ENCODE data around the gene STING1. TPM values are rescaled to one million over a fixed set of nuclear protein-coding genes. Genes with fewer than 3 reads are reported as not detected.

The STING1 gene
- total RNA-seq, 1 experiment from 2014 or later = 1.6 TPM

GRCh38 chr5:139475865-139476617 is 6.5 kb downstream of the STING1 start:
- CTCF ChIA-PET = interaction anchor here (1.7 kb wide), 1 partner anchor 53 kb away, joined by 5 read pairs; no protein-coding TSS in a partner anchor
- no peak overlapping the region for H3K27ac Mint-ChIP-seq
- H3K4me1 Mint-ChIP-seq = peaks cover 29% of the 10 kb centered on the region
- H3K36me3 Mint-ChIP-seq = no peaks in the 10 kb centered on the region
- no peak for DNase-seq (ENCODE audit: low spot score)
- H3K9me3 Mint-ChIP-seq = no peaks in the 10 kb centered on the region
- no peak overlapping the region for H3K4me3 Mint-ChIP-seq
- ATAC-seq = no peak
- peaks cover 4% of the 10 kb centered on the region; the same call in 1 of the 2 replicates for H3K27me3 Mint-ChIP-seq (ENCODE audit: low read depth)
- POLR2A ChIA-PET = no interaction called here
- TF ChIP-seq E2F1 (CRISPR knock-in tag; IDR thresholded peaks at IDR 0.05) (no peak), FOXP4 (CRISPR knock-in tag; IDR thresholded peaks at IDR 0.05) (no peak), CDX4 (CRISPR knock-in tag; IDR thresholded peaks at IDR 0.05; ENCODE audit: borderline replicate concordance) (no peak), MYBL2 (CRISPR knock-in tag; IDR thresholded peaks at IDR 0.05) (no peak), ZNF423 (CRISPR knock-in tag; IDR thresholded peaks at IDR 0.05) (no peak), CTCF (IDR thresholded peaks at IDR 0.05) (no peak), USF1 (CRISPR knock-in tag; IDR thresholded peaks at IDR 0.05) (no peak), AR (CRISPR knock-in tag; IDR thresholded peaks at IDR 0.05) (no peak), PRRX2 (CRISPR knock-in tag; IDR thresholded peaks at IDR 0.05) (no peak), PRDM15 (CRISPR knock-in tag; IDR thresholded peaks at IDR 0.05) (no peak), CREB1 (CRISPR knock-in tag; IDR thresholded peaks at IDR 0.05) (no peak), CBFB (CRISPR knock-in tag; IDR thresholded peaks at IDR 0.05; ENCODE audit: low read depth) (no peak), ERG (CRISPR knock-in tag; IDR thresholded peaks at IDR 0.05) (no peak), EMX1 (CRISPR knock-in tag; IDR thresholded peaks at IDR 0.05) (no peak), SMAD3 (CRISPR knock-in tag; IDR thresholded peaks at IDR 0.05; ENCODE audit: borderline replicate concordance) (no peak), SP1 (CRISPR knock-in tag; conservative IDR thresholded peaks at IDR 0.05) (no peak), NFATC4 (CRISPR knock-in tag; IDR thresholded peaks at IDR 0.05) (no peak), HMGXB4 (CRISPR knock-in tag; IDR thresholded peaks at IDR 0.05) (no peak), E2F4 (CRISPR knock-in tag; IDR thresholded peaks at IDR 0.05; ENCODE audit: borderline replicate concordance, low read depth) (no peak)
